Measurements from ENCODE around the gene POLK.
"Not testable (repeated sequence)": the region's sequence is repeated elsewhere in the genome, so short reads cannot be mapped to it uniquely, and the experiment has no call there.

The POLK gene

GRCh38 chr5:75565991-75566709 is 54.5 kb downstream of the POLK start:
- not testable (repeated sequence) for H3K36me3 ChIP-seq (ENCODE audit: insufficient read depth, low read length); H3K4me1 ChIP-seq (ENCODE audit: insufficient read depth, low read length); H3K9me3 ChIP-seq (ENCODE audit: low read length); H2AFZ ChIP-seq (ENCODE audit: low read depth, low read length); H3K27me3 ChIP-seq (ENCODE audit: insufficient read depth, low read length); H3K4me3 ChIP-seq (ENCODE audit: low read length)

GRCh38 chr5:75566710-75567309 is 55.1 kb downstream of the POLK start:
- Histone ChIP-seq H3K27me3 (ENCODE audit: insufficient read depth, low read length) (no peaks in the 10 kb centered on the region), H2AFZ (ENCODE audit: low read depth, low read length) (no peak overlapping the region), H3K4me1 (ENCODE audit: insufficient read depth, low read length) (peaks cover 8% of the 10 kb centered on the region), H3K9me3 (ENCODE audit: low read length) (peaks cover 7% of the 10 kb centered on the region), H3K36me3 (ENCODE audit: insufficient read depth, low read length) (peaks cover 3% of the 10 kb centered on the region), H3K4me3 (ENCODE audit: low read length) (no peak overlapping the region)

- H2AFZ ChIP-seq (ENCODE audit: low read depth, low read length): no peak overlapping the region
- H3K36me3 ChIP-seq (ENCODE audit: insufficient read depth, low read length): peaks cover 5% of the 10 kb centered on the region
- H3K4me1 ChIP-seq (ENCODE audit: insufficient read depth, low read length): peaks cover 8% of the 10 kb centered on the region
- no peaks in the 10 kb centered on the region for H3K27me3 ChIP-seq (ENCODE audit: insufficient read depth, low read length)
- no peak overlapping the region for H3K4me3 ChIP-seq (ENCODE audit: low read length)
- H3K9me3 ChIP-seq (ENCODE audit: low read length): peaks cover 7% of the 10 kb centered on the region
These were observed 56.0 kb downstream of the POLK start for GRCh38 chr5:75567710-75568109.

GRCh38 chr5:75568202-75568601 is 56.5 kb downstream of the POLK start:
- Histone ChIP-seq H3K4me1 (ENCODE audit: insufficient read depth, low read length) (peaks cover 8% of the 10 kb centered on the region), H3K9me3 (ENCODE audit: low read length) (peaks cover 7% of the 10 kb centered on the region), H3K4me3 (ENCODE audit: low read length) (no peak overlapping the region), H3K27me3 (ENCODE audit: insufficient read depth, low read length) (no peaks in the 10 kb centered on the region), H2AFZ (ENCODE audit: low read depth, low read length) (no peak overlapping the region), H3K36me3 (ENCODE audit: insufficient read depth, low read length) (peaks cover 5% of the 10 kb centered on the region)

- H3K27me3 ChIP-seq (ENCODE audit: insufficient read depth, low read length): no peaks in the 10 kb centered on the region
- peaks cover 6% of the 10 kb centered on the region for H3K4me1 ChIP-seq (ENCODE audit: insufficient read depth, low read length)
These were observed 59.9 kb downstream of the POLK start for GRCh38 chr5:75571547-75571946.

GRCh38 chr5:75574791-75575190 is 63.1 kb downstream of the POLK start:
- H3K4me3 ChIP-seq (ENCODE audit: low read length): no peak overlapping the region
- no peak overlapping the region for H2AFZ ChIP-seq (ENCODE audit: low read depth, low read length)
- no peaks in the 10 kb centered on the region for H3K27me3 ChIP-seq (ENCODE audit: insufficient read depth, low read length)
- H3K9me3 ChIP-seq (ENCODE audit: low read length): no peaks in the 10 kb centered on the region
- H3K36me3 ChIP-seq (ENCODE audit: insufficient read depth, low read length): peaks cover 19% of the 10 kb centered on the region
- H3K4me1 ChIP-seq (ENCODE audit: insufficient read depth, low read length): no peaks in the 10 kb centered on the region

More at GRCh38 chr5:75571547-75571946, 59.9 kb downstream of the POLK start:
- no peak overlapping the region for H2AFZ ChIP-seq (ENCODE audit: low read depth, low read length)
- H3K9me3 ChIP-seq (ENCODE audit: low read length): no peaks in the 10 kb centered on the region
- H3K36me3 ChIP-seq (ENCODE audit: insufficient read depth, low read length): peaks cover 9% of the 10 kb centered on the region
- H3K4me3 ChIP-seq (ENCODE audit: low read length): no peak overlapping the region

- not testable (repeated sequence) for H3K27me3 ChIP-seq (ENCODE audit: insufficient read depth, low read length); H2AFZ ChIP-seq (ENCODE audit: low read depth, low read length); H3K4me3 ChIP-seq (ENCODE audit: low read length); H3K9me3 ChIP-seq (ENCODE audit: low read length); H3K4me1 ChIP-seq (ENCODE audit: insufficient read depth, low read length)
- peaks cover 24% of the 10 kb centered on the region for H3K36me3 ChIP-seq (ENCODE audit: insufficient read depth, low read length)
These were observed 66.6 kb downstream of the POLK start for GRCh38 chr5:75578280-75578679.

- Histone ChIP-seq H3K4me3 (ENCODE audit: low read length) (no peak overlapping the region), H3K4me1 (ENCODE audit: insufficient read depth, low read length) (no peaks in the 10 kb centered on the region), H3K9me3 (ENCODE audit: low read length) (no peaks in the 10 kb centered on the region), H2AFZ (ENCODE audit: low read depth, low read length) (no peak overlapping the region), H3K27me3 (ENCODE audit: insufficient read depth, low read length) (no peaks in the 10 kb centered on the region), H3K36me3 (ENCODE audit: insufficient read depth, low read length) (peaks cover 21% of the 10 kb centered on the region)
These were observed 73.0 kb downstream of the POLK start for GRCh38 chr5:75584641-75585040.

GRCh38 chr5:75588666-75589065 is 77.0 kb downstream of the POLK start:
- peaks cover 33% of the 10 kb centered on the region for H3K36me3 ChIP-seq (ENCODE audit: insufficient read depth, low read length)

GRCh38 chr5:75600535-75600934 is 88.8 kb downstream of the POLK start:
- Histone ChIP-seq H3K4me3 (ENCODE audit: low read length) (no peak overlapping the region), H3K9me3 (ENCODE audit: low read length) (no peaks in the 10 kb centered on the region), H3K4me1 (ENCODE audit: insufficient read depth, low read length) (no peaks in the 10 kb centered on the region), H2AFZ (ENCODE audit: low read depth, low read length) (no peak overlapping the region), H3K36me3 (ENCODE audit: insufficient read depth, low read length) (peaks cover 14% of the 10 kb centered on the region), H3K27me3 (ENCODE audit: insufficient read depth, low read length) (no peaks in the 10 kb centered on the region)

More at GRCh38 chr5:75588666-75589065, 77.0 kb downstream of the POLK start:
- Histone ChIP-seq H3K9me3 (ENCODE audit: low read length) (peaks cover 2% of the 10 kb centered on the region), H3K27me3 (ENCODE audit: insufficient read depth, low read length) (no peaks in the 10 kb centered on the region), H2AFZ (ENCODE audit: low read depth, low read length) (no peak overlapping the region), H3K4me3 (ENCODE audit: low read length) (no peak overlapping the region), H3K4me1 (ENCODE audit: insufficient read depth, low read length) (no peaks in the 10 kb centered on the region)

GRCh38 chr5:75601567-75601966 is 89.9 kb downstream of the POLK start:
- Histone ChIP-seq H3K4me3 (ENCODE audit: low read length) (no peak overlapping the region), H2AFZ (ENCODE audit: low read depth, low read length) (no peak overlapping the region), H3K27me3 (ENCODE audit: insufficient read depth, low read length) (no peaks in the 10 kb centered on the region), H3K9me3 (ENCODE audit: low read length) (no peaks in the 10 kb centered on the region), H3K4me1 (ENCODE audit: insufficient read depth, low read length) (no peaks in the 10 kb centered on the region), H3K36me3 (ENCODE audit: insufficient read depth, low read length) (peaks cover 14% of the 10 kb centered on the region)

- no peaks in the 10 kb centered on the region for H3K9me3 ChIP-seq (ENCODE audit: low read length)
- H3K27me3 ChIP-seq (ENCODE audit: insufficient read depth, low read length): no peaks in the 10 kb centered on the region
- no peak overlapping the region for H2AFZ ChIP-seq (ENCODE audit: low read depth, low read length)
- no peak overlapping the region for H3K4me3 ChIP-seq (ENCODE audit: low read length)
- H3K4me1 ChIP-seq (ENCODE audit: insufficient read depth, low read length): no peaks in the 10 kb centered on the region
- H3K36me3 ChIP-seq (ENCODE audit: insufficient read depth, low read length): peaks cover 11% of the 10 kb centered on the region
These were observed 90.3 kb downstream of the POLK start for GRCh38 chr5:75601996-75602395.

GRCh38 chr5:75603371-75603770 is 91.7 kb downstream of the POLK start:
- Histone ChIP-seq H3K4me1 (ENCODE audit: insufficient read depth, low read length) (no peaks in the 10 kb centered on the region), H3K27me3 (ENCODE audit: insufficient read depth, low read length) (no peaks in the 10 kb centered on the region), H3K4me3 (ENCODE audit: low read length) (no peak overlapping the region), H3K36me3 (ENCODE audit: insufficient read depth, low read length) (peaks cover 9% of the 10 kb centered on the region), H2AFZ (ENCODE audit: low read depth, low read length) (no peak overlapping the region), H3K9me3 (ENCODE audit: low read length) (no peaks in the 10 kb centered on the region)

GRCh38 chr5:75603821-75604220 is 92.1 kb downstream of the POLK start:
- Histone ChIP-seq H3K4me3 (ENCODE audit: low read length) (no peak overlapping the region), H3K9me3 (ENCODE audit: low read length) (no peaks in the 10 kb centered on the region), H2AFZ (ENCODE audit: low read depth, low read length) (no peak overlapping the region), H3K36me3 (ENCODE audit: insufficient read depth, low read length) (peaks cover 9% of the 10 kb centered on the region), H3K27me3 (ENCODE audit: insufficient read depth, low read length) (no peaks in the 10 kb centered on the region), H3K4me1 (ENCODE audit: insufficient read depth, low read length) (no peaks in the 10 kb centered on the region)
